GM12878 (cell line): Measurements from ENCODE around the gene CCDC74A. TPM values are rescaled to one million over a fixed set of nuclear protein-coding genes. Genes with fewer than 3 reads are reported as not detected.
"Not testable (repeated sequence)": the region's sequence is repeated elsewhere in the genome, so short reads cannot be mapped to it uniquely, and the experiment has no call there.

Experiments used
- ATAC-seq: fragments of 200-7000 bp; cut with Tn5 transposase; 3 replicates; pipeline ENCODE4 v1.9.1; 2020; ENCODE audit warnings: mild to moderate bottlenecking, moderate library complexity
- BruUV-seq: library from RNA; stranded (reverse); fragments of 400-500 nt; replicated peaks from 2 replicates; lab custom pipeline; 2021; lab: Mats Ljungman, UMichigan
- CTCF ChIA-PET: fragments of 300-600 bp; sonication (Branson Sonifier 250); formaldehyde crosslinking; extraction: SDS; loops from one replicate; lab custom pipeline; 2021; ENCODE audit warnings: inconsistent platforms; lab: Yijun Ruan, JAX
- POLR2A ChIA-PET: fragments of 350-600 bp; formaldehyde crosslinking; extraction: SDS; loops from one replicate; lab custom pipeline; 2021; ENCODE audit warnings: inconsistent platforms; lab: Charles Lee
- RAD21 ChIA-PET: fragments of 300-600 bp; sonication (Branson Sonifier 250); formaldehyde crosslinking; loops from one replicate; lab custom pipeline; 2023; ENCODE audit warnings: antibody characterized with exemption; ENCODE audit not compliant: unreplicated experiment; lab: Charles Lee
- SMC1A ChIA-PET: fragments of 300-600 bp; sonication (Branson Sonifier 250); formaldehyde crosslinking; loops from one replicate; lab custom pipeline; 2023; ENCODE audit not compliant: unreplicated experiment, uncharacterized antibody; lab: Charles Lee
- DNase-seq: peaks from one replicate; pipeline ENCODE4 v3.0.0-alpha.2; 2011; ENCODE audit warnings: low read depth, low spot score
- FAIRE-seq: peaks from 3 replicates; lab custom pipeline; 2011; peaks lifted over from hg19 to GRCh38; lab: Jason Lieb, UNC
- H2AFZ ChIP-seq: 2 replicates; pipeline ENCODE4 v1.6.0; 2011; ENCODE audit warnings: low read depth, low read length, control low read depth; ENCODE audit not compliant: control insufficient read depth
- H3K27ac ChIP-seq: 2 replicates; pipeline ENCODE4 v1.5.1; 2011; ENCODE audit warnings: control low read depth; ENCODE audit not compliant: control insufficient read depth, insufficient read depth
- H3K27me3 ChIP-seq, 2 experiments: replicated peaks in 1 of 2; 2 replicates each; pipeline versions ENCODE4 v1.6.0 to v1.6.1; 2011; ENCODE audit warnings: low read length in 1 of 2; ENCODE audit not compliant: control insufficient read depth in 2 of 2, insufficient read depth in 2 of 2
- H3K36me3 ChIP-seq, 2 experiments: 2 replicates each; pipeline ENCODE4 v1.5.1; 2011; ENCODE audit warnings: low read length in 1 of 2; ENCODE audit not compliant: control insufficient read depth in 2 of 2, insufficient read depth in 2 of 2
- H3K4me1 ChIP-seq: 2 replicates; pipeline ENCODE4 v1.6.1; 2011; ENCODE audit warnings: mild to moderate bottlenecking, low read length, moderate library complexity, mixed read lengths; ENCODE audit not compliant: control insufficient read depth, insufficient read depth
- H3K4me2 ChIP-seq: 2 replicates; pipeline ENCODE4 v1.6.0; 2011; ENCODE audit warnings: control low read depth; ENCODE audit not compliant: control insufficient read depth, insufficient read depth
- H3K4me3 ChIP-seq: fragments of 200-600 bp; sonication (generic); 2 replicates; pipeline ENCODE4 v1.5.1; 2016
- H3K79me2 ChIP-seq: 2 replicates; pipeline ENCODE4 v1.6.0; 2011; ENCODE audit warnings: low read length; ENCODE audit not compliant: control insufficient read depth, insufficient read depth
- H3K9ac ChIP-seq: 2 replicates; pipeline ENCODE4 v1.8.0; 2011; ENCODE audit warnings: low read length, control low read depth, mixed read lengths; ENCODE audit not compliant: control insufficient read depth, insufficient read depth
- H3K9me3 ChIP-seq: replicated peaks from 3 replicates; pipeline ENCODE4 v1.5.1; 2011; ENCODE audit warnings: mild to moderate bottlenecking, low read length; ENCODE audit not compliant: control insufficient read depth, insufficient read depth
- H4K20me1 ChIP-seq: 2 replicates; pipeline ENCODE4 v1.6.0; 2011; ENCODE audit not compliant: control insufficient read depth, insufficient read depth
- HDGF ChIP-seq: fragments of 450-650 bp; IDR thresholded peaks from 2 replicates; pipeline ENCODE4 v1.6.1; 2016; ENCODE audit warnings: antibody characterized with exemption
- NFXL1 ChIP-seq: fragments of 450-650 bp; IDR thresholded peaks from 2 replicates; pipeline ENCODE4 v1.6.1; 2017; ENCODE audit warnings: antibody characterized with exemption, mild to moderate bottlenecking, borderline replicate concordance
- ZNF274 ChIP-seq: IDR thresholded peaks from one replicate; pipeline ENCODE4 v1.8.0; 2011; ENCODE audit not compliant: insufficient read length, insufficient read depth
- ZNF622 ChIP-seq: fragments of 450-650 bp; IDR thresholded peaks from 2 replicates; pipeline ENCODE4 v1.6.1; 2017; ENCODE audit warnings: mild to moderate bottlenecking, inconsistent platforms
- WGBS: methylation state at CpG from one replicate; pipeline ENCODE4 v1.1.6; 2016; ENCODE audit warnings: low lambda C conversion rate; ENCODE audit not compliant: insufficient replicate concordance, insufficient coverage; ENCODE audit errors: missing lambda C conversion rate; 5-methylcytosine and 5-hydroxymethylcytosine counted together
- in situ Hi-C: fragments of 300-500 bp; cut with MboI; formaldehyde crosslinking; loops from 9 replicates; pipeline ENCODE4 v1.14.3; 2018; ENCODE audit warnings: mixed read lengths
- intact Hi-C: fragments of 100-400 bp; cut with micrococcal nuclease; formaldehyde crosslinking; loops from one replicate; pipeline ENCODE4 v1.14.2; 2022; ENCODE audit not compliant: unreplicated experiment
- polyA plus RNA-seq, 11 experiments: library from polyadenylated mRNA; depleted of rRNA in 4 of 11; unstranded in 6 of 11; stranded (reverse) in 5 of 11; fragments of >200 nt; fragmentation: Nextera tagmentation in 4 of 11; fragmentation: Illumina TruSeq in 1 of 11; extraction: Ambion mirVana in 4 of 11; extraction: Trizol in 1 of 11; gene quantifications; 1 replicate in 1 of 11; 2 replicates in 10 of 11; pipeline versions ENCODE4 v1.2.1 to v1.2.3, GENCODE V29; 2011 to 2016; ENCODE audit warnings: inconsistent platforms in 2 of 11, missing spikeins in 2 of 11, low read depth in 1 of 11
- total RNA-seq, 4 experiments: library from RNA; depleted of rRNA in 3 of 4; stranded (reverse); fragments of >200 nt in 3 of 4; fragmentation: Illumina TruSeq in 1 of 4; extraction: Trizol in 1 of 4; gene quantifications; 2 replicates each; pipeline versions ENCODE4 v1.2.1 to v1.2.3, GENCODE V29; 2013 to 2021
- TF ChIP-seq, protein P1 (sequence below): IDR thresholded peaks from 2 replicates; pipeline ENCODE4 v1.6.1; 2012; ENCODE audit warnings: mild to moderate bottlenecking, low read depth, low read length

The CCDC74A gene
- total and polyA plus RNA-seq, 10 of the 15 experiments (the other 5 are each of a cell fraction or from before 2014, with no cell fraction given), result 14.3 to 133 (median 64.2) TPM

DNA sequence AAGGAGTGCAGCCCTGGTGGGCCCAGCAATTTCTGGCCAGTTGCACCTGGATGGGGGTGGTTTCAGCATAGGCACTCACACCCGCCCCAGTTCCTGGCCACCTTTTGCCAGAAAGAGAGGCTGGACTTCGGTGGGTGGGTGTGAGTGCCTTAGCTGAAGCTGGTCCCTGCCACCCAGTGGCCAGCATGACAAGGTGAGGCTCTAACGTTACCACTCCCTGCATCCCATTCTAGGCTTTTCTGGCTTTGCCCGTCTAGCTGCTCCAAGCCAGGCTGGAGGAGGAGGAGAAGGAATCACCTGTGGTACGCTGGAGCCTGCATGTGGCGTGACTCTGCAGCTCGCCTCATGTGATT is 17.1 kb downstream of the CCDC74A start:
- H4K20me1 ChIP-seq, RAD21 ChIA-PET, H3K36me3 ChIP-seq, FAIRE-seq, POLR2A ChIA-PET, H3K4me3 ChIP-seq, H3K9me3 ChIP-seq, H3K4me1 ChIP-seq, CTCF ChIA-PET, H3K79me2 ChIP-seq, H3K27ac ChIP-seq, in situ Hi-C loops, H3K9ac ChIP-seq, H3K4me2 ChIP-seq, SMC1A ChIA-PET, H3K27me3 ChIP-seq, DNase-seq, H2AFZ ChIP-seq, BruUV-seq: not testable (repeated sequence)
- peak; percentile 41; the same call in 1 of the 3 replicates for ATAC-seq
- 90% methylated on average over 3 of the region's 7 CpGs for WGBS
- intact Hi-C loops, result loop anchor here (5.0 kb wide), 1 partner anchor 1412 kb away; no protein-coding TSS in a partner anchor

DNA sequence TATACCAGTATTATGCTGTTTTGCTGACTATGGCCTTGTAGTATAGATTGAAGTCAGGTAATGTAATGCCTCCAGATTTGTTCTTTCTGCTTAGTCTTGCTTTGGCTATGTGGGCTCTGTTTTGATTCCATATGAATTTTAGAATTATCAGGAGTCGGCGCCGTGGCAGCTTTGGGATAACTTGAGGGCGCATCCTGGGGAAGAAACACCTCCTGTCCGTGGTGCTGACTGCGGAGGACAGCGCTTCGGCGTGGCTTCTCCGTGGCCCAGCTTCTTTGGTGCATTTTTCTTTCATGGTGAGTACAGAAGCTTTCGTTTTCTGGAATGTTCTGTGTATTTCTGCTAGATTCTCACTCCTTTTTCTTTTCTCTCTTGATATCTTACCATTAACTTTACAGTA is 25.2 kb downstream of the CCDC74A start:
- DNase-seq (no peak), ATAC-seq (no peak)
- Histone ChIP-seq H3K4me3 (no peak overlapping the region), H3K4me2 (no peak overlapping the region), H3K4me1 (peaks cover 8% of the 10 kb centered on the region), H3K9me3 (no peaks in the 10 kb centered on the region), H3K27me3 (no peaks in the 10 kb centered on the region), H3K9ac (no peak overlapping the region), H2AFZ (no peak overlapping the region)
- intact Hi-C loops, result no loop called here
- POLR2A ChIA-PET, result no interaction called here
- BruUV-seq, result no TSS peak
- SMC1A ChIA-PET, result no interaction called here
- in situ Hi-C loops, result loop anchor here (5.0 kb wide), 1 partner anchor 1416 kb away; no protein-coding TSS in a partner anchor
- RAD21 ChIA-PET, result no interaction called here
- TF ChIP-seq NFXL1, result no peak
- no peak for TF ChIP-seq HDGF
- TF ChIP-seq, protein P1, sequence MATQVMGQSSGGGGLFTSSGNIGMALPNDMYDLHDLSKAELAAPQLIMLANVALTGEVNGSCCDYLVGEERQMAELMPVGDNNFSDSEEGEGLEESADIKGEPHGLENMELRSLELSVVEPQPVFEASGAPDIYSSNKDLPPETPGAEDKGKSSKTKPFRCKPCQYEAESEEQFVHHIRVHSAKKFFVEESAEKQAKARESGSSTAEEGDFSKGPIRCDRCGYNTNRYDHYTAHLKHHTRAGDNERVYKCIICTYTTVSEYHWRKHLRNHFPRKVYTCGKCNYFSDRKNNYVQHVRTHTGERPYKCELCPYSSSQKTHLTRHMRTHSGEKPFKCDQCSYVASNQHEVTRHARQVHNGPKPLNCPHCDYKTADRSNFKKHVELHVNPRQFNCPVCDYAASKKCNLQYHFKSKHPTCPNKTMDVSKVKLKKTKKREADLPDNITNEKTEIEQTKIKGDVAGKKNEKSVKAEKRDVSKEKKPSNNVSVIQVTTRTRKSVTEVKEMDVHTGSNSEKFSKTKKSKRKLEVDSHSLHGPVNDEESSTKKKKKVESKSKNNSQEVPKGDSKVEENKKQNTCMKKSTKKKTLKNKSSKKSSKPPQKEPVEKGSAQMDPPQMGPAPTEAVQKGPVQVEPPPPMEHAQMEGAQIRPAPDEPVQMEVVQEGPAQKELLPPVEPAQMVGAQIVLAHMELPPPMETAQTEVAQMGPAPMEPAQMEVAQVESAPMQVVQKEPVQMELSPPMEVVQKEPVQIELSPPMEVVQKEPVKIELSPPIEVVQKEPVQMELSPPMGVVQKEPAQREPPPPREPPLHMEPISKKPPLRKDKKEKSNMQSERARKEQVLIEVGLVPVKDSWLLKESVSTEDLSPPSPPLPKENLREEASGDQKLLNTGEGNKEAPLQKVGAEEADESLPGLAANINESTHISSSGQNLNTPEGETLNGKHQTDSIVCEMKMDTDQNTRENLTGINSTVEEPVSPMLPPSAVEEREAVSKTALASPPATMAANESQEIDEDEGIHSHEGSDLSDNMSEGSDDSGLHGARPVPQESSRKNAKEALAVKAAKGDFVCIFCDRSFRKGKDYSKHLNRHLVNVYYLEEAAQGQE, result peak; percentile 53; the same call in 1 of the 2 replicates
- no peak for TF ChIP-seq ZNF622
- TF ChIP-seq ZNF274, result no peak
- TF ChIP-seq, all 136 proteins: peak for 1
- Histone ChIP-seq H4K20me1 (no peaks in the 10 kb centered on the region), H3K27ac (no peak overlapping the region), H3K36me3 (no peaks in the 10 kb centered on the region), H3K79me2 (no peaks in the 10 kb centered on the region)
- CTCF ChIA-PET, result no interaction called here
- no peak for FAIRE-seq
- WGBS, result 91% methylated on average over 11 of the region's 11 CpGs
